DND-41 (cell line): ENCODE results near the gene PTPRU.

Experiments used
- CTCF ChIP-seq: IDR thresholded peaks from 2 replicates; pipeline ENCODE4 v1.5.1; 2012; ENCODE audit warnings: borderline replicate concordance, low read length, moderate library complexity, mild to moderate bottlenecking; ENCODE audit not compliant: poor library complexity, severe bottlenecking; ENCODE audit errors: extremely low read depth
- EZH2 ChIP-seq: IDR thresholded peaks from 3 replicates; pipeline ENCODE4 v1.6.1; 2012; ENCODE audit warnings: borderline replicate concordance, low read depth, mild to moderate bottlenecking, moderate library complexity, low read length, inconsistent platforms; ENCODE audit not compliant: severe bottlenecking

DNA sequence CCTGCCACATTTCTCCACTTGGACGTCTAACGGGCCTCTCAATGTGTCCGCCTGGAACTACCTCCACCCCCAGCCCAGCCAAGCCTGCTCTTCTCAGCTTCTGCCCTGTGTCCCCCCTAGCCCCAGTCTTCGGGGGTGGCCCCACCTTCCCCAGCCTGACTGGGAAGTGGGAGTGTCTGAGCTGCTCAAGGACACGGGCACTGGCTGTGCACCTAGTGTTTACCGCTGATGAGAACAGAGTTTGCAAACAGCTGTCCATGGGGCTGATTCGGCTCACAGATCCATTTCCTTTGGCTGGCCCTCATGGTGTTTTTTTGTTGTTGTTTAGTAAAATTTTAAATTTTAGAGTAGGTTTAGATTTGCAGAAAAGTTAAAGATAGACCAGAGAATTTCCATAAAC lies 121.1 kb downstream of the PTPRU start:
- no peak for TF ChIP-seq EZH2
- no peak for TF ChIP-seq CTCF
